ENCODE measurements around the gene HMGCLL1.

The HMGCLL1 gene

GRCh38 chr6:55530931-55531330 lies 48.1 kb downstream of the HMGCLL1 start:
- DNase-seq = no peak

GRCh38 chr6:55528624-55529023 lies 50.4 kb downstream of the HMGCLL1 start:
- DNase-seq = no peak

GRCh38 chr6:55524441-55524840 lies 54.6 kb downstream of the HMGCLL1 start:
- no peak for DNase-seq

GRCh38 chr6:55518529-55519060 lies 60.4 kb downstream of the HMGCLL1 start:
- DNase-seq = no peak

GRCh38 chr6:55516736-55517135 lies 62.3 kb downstream of the HMGCLL1 start:
- DNase-seq = no peak

- no peak for DNase-seq
Measured at GRCh38 chr6:55512904-55513303, 66.1 kb downstream of the HMGCLL1 start.

GRCh38 chr6:55511122-55511800 lies 67.7 kb downstream of the HMGCLL1 start:
- no peak for DNase-seq

GRCh38 chr6:55499591-55499990 lies 79.4 kb downstream of the HMGCLL1 start:
- DNase-seq = no peak

GRCh38 chr6:55497694-55498093 lies 81.3 kb downstream of the HMGCLL1 start:
- DNase-seq = no peak

- no peak for DNase-seq
Measured at GRCh38 chr6:55496201-55496600, 82.8 kb downstream of the HMGCLL1 start.

- no peak for DNase-seq
Measured at GRCh38 chr6:55495277-55495676, 83.7 kb downstream of the HMGCLL1 start.

- no peak for DNase-seq
Measured at GRCh38 chr6:55494411-55494810, 84.6 kb downstream of the HMGCLL1 start.

- DNase-seq = no peak
Measured at GRCh38 chr6:55492259-55492658, 86.7 kb downstream of the HMGCLL1 start.

- no peak for DNase-seq
Measured at GRCh38 chr6:55490871-55491270, 88.1 kb downstream of the HMGCLL1 start.

GRCh38 chr6:55474382-55474781 lies 104.6 kb downstream of the HMGCLL1 start:
- DNase-seq = no peak

GRCh38 chr6:55473722-55474121 lies 105.3 kb downstream of the HMGCLL1 start:
- DNase-seq = no peak

GRCh38 chr6:55469951-55470366 lies 109.0 kb downstream of the HMGCLL1 start:
- DNase-seq = no peak

GRCh38 chr6:55456016-55456415 lies 123.0 kb downstream of the HMGCLL1 start:
- no peak for DNase-seq

- no peak for DNase-seq
Measured at GRCh38 chr6:55450005-55450404, 129.0 kb downstream of the HMGCLL1 start.

GRCh38 chr6:55449225-55449624 lies 129.8 kb downstream of the HMGCLL1 start:
- DNase-seq = no peak

GRCh38 chr6:55448451-55448850 lies 130.5 kb downstream of the HMGCLL1 start:
- no peak for DNase-seq

GRCh38 chr6:55447891-55448290 lies 131.1 kb downstream of the HMGCLL1 start:
- no peak for DNase-seq

- DNase-seq = no peak
Measured at GRCh38 chr6:55445648-55446204, 133.3 kb downstream of the HMGCLL1 start.

GRCh38 chr6:55443238-55444134 lies 135.5 kb downstream of the HMGCLL1 start:
- DNase-seq = no peak
